NT2/D1 (cell line): ENCODE data around the gene MED16.
"Not testable (repeated sequence)": the region's sequence is repeated elsewhere in the genome, so short reads cannot be mapped to it uniquely, and the experiment has no call there.

Experiments used
- DNase-seq: peaks from one replicate; pipeline ENCODE4 v3.0.0-alpha.2; 2011; ENCODE audit warnings: low read depth, low spot score
- H3K27me3 ChIP-seq: 2 replicates; pipeline ENCODE4 v1.6.0; 2011; ENCODE audit warnings: mild to moderate bottlenecking; ENCODE audit not compliant: insufficient read length, insufficient read depth
- H3K36me3 ChIP-seq: 2 replicates; pipeline ENCODE4 v1.6.1; 2011; ENCODE audit warnings: mild to moderate bottlenecking, low read length, mixed read lengths; ENCODE audit not compliant: insufficient read depth, insufficient read length
- H3K4me1 ChIP-seq: 2 replicates; pipeline ENCODE4 v1.5.1; 2011; ENCODE audit not compliant: insufficient read depth, insufficient read length
- H3K4me3 ChIP-seq: 2 replicates; pipeline ENCODE4 v1.5.1; 2011; ENCODE audit warnings: low read depth; ENCODE audit not compliant: insufficient read length
- H3K9ac ChIP-seq: 2 replicates; pipeline ENCODE4 v1.6.0; 2011; ENCODE audit warnings: low read depth; ENCODE audit not compliant: insufficient read length
- H3K9me3 ChIP-seq: 2 replicates; pipeline ENCODE4 v1.5.1; 2011; ENCODE audit warnings: mild to moderate bottlenecking, low read length; ENCODE audit not compliant: insufficient read depth
- SUZ12 ChIP-seq: IDR thresholded peaks from 2 replicates; pipeline ENCODE4 v1.6.1; 2011; ENCODE audit not compliant: insufficient read length, insufficient read depth; ENCODE audit errors: extremely low read depth
- YY1 ChIP-seq: IDR thresholded peaks from 2 replicates; pipeline ENCODE4 v1.6.1; 2011; ENCODE audit not compliant: insufficient read length, insufficient read depth
- ZNF274 ChIP-seq: IDR thresholded peaks from 2 replicates; pipeline ENCODE4 v1.6.1; 2011; ENCODE audit warnings: mild to moderate bottlenecking, low read depth, low read length

Gene MED16

GRCh38 chr19:850221-850978, 42.6 kb downstream of the MED16 start:
- Histone ChIP-seq H3K4me3 (no peak overlapping the region), H3K36me3 (no peaks in the 10 kb centered on the region), H3K27me3 (no peaks in the 10 kb centered on the region), H3K4me1 (peaks cover 13% of the 10 kb centered on the region), H3K9me3 (no peaks in the 10 kb centered on the region), H3K9ac (peak overlapping the region; percentile 71)
- no peak for TF ChIP-seq ZNF274
- TF ChIP-seq SUZ12: no peak
- no peak for TF ChIP-seq YY1
- DNase-seq: no peak

GRCh38 chr19:849195-849594, 43.8 kb downstream of the MED16 start:
- H3K36me3 ChIP-seq, H3K4me3 ChIP-seq, DNase-seq, H3K9ac ChIP-seq, H3K9me3 ChIP-seq, H3K27me3 ChIP-seq: not testable (repeated sequence)
- peaks cover 11% of the 10 kb centered on the region for H3K4me1 ChIP-seq

GRCh38 chr19:848386-848921, 44.5 kb downstream of the MED16 start:
- TF ChIP-seq YY1 (no peak), SUZ12 (no peak), ZNF274 (no peak)
- Histone ChIP-seq H3K9me3 (no peaks in the 10 kb centered on the region), H3K36me3 (no peaks in the 10 kb centered on the region), H3K4me3 (no peak overlapping the region), H3K27me3 (peaks cover 5% of the 10 kb centered on the region), H3K4me1 (peaks cover 14% of the 10 kb centered on the region), H3K9ac (peak overlapping the region; percentile 21)
- no peak for DNase-seq

- H3K27me3 ChIP-seq: peaks cover 16% of the 10 kb centered on the region
- no peak overlapping the region for H3K4me3 ChIP-seq
- peaks cover 15% of the 10 kb centered on the region for H3K4me1 ChIP-seq
- no peak for DNase-seq
- no peaks in the 10 kb centered on the region for H3K36me3 ChIP-seq
- no peak for TF ChIP-seq ZNF274
- TF ChIP-seq SUZ12: no peak
- no peak for TF ChIP-seq YY1
- H3K9me3 ChIP-seq: no peaks in the 10 kb centered on the region
- peak overlapping the region; percentile 17 for H3K9ac ChIP-seq
These were observed 47.1 kb downstream of the MED16 start for GRCh38 chr19:845707-846521.

GRCh38 chr19:844546-844971, 48.4 kb downstream of the MED16 start:
- H3K4me1 ChIP-seq: peaks cover 13% of the 10 kb centered on the region
- no peak for DNase-seq
- no peak overlapping the region for H3K9ac ChIP-seq
- H3K9me3 ChIP-seq: no peaks in the 10 kb centered on the region
- H3K36me3 ChIP-seq: no peaks in the 10 kb centered on the region
- H3K4me3 ChIP-seq: no peak overlapping the region
- TF ChIP-seq SUZ12 (no peak), ZNF274 (no peak), YY1 (no peak)
- peaks cover 16% of the 10 kb centered on the region for H3K27me3 ChIP-seq

- no peak for TF ChIP-seq ZNF274
- no peak for TF ChIP-seq YY1
- TF ChIP-seq SUZ12: no peak
- no peak for DNase-seq
- Histone ChIP-seq H3K36me3 (no peaks in the 10 kb centered on the region), H3K4me1 (peaks cover 15% of the 10 kb centered on the region), H3K9me3 (no peaks in the 10 kb centered on the region), H3K4me3 (peak overlapping the region; percentile 37), H3K27me3 (peaks cover 16% of the 10 kb centered on the region), H3K9ac (peak overlapping the region; percentile 42)
These were observed 49.0 kb downstream of the MED16 start for GRCh38 chr19:843836-844545.
